GM19239 (cell line): Measurements from ENCODE around the gene SCUBE3.

Source experiments
- DNase-seq: peaks from one replicate; pipeline ENCODE4 v3.0.0; 2011; ENCODE audit warnings: low spot score; ENCODE audit not compliant: insufficient read length
- FAIRE-seq: peaks from 2 replicates; lab custom pipeline; 2011; peaks lifted over from hg19 to GRCh38; lab: Jason Lieb, UNC

The SCUBE3 gene

DNA sequence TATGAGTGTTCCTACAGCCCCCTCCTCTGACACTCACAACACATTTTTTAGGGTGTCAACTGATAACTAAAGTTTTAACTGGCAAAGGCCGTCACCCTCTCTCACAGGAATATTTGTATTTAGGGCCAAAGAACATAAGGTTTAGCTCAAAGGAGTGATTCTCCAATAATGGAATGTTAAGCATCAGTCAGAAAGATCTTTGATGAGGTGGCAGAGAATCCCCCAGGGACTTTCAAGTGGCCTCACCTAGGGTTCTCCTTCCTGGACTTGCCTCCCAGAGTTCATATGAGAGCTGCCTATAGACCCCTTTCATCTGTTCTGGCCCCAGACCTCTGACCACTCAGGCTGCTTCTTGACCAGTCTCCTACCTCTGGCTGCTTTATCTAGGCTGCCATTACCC is 7.4 kb upstream of the SCUBE3 start:
- no peak for DNase-seq
- FAIRE-seq = no peak

- no peak for DNase-seq
- no peak for FAIRE-seq
These were observed 5.3 kb upstream of the SCUBE3 start for GRCh38 chr6:35208419-35208818.

DNA sequence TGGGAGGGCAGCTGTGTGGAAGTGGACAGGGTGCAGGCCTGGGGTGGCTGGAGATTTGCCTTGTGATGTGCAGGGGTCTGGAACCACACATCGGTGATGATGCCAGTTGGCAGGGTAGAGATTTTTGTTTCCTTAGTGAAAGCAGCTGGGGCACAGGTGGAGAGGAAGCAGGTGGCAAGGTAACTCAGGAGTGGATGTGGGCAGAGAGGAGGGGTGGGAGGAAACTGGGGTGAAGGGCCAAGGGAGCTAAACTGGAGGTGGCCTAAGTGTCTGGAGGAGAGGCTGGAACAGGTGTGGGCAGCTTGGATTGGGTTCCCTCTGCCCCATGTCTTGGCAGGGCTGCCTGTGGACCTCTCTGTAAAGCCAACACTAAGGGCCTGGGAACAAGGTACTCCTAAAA is 4.7 kb upstream of the SCUBE3 start:
- FAIRE-seq (no peak), DNase-seq (no peak)

DNA sequence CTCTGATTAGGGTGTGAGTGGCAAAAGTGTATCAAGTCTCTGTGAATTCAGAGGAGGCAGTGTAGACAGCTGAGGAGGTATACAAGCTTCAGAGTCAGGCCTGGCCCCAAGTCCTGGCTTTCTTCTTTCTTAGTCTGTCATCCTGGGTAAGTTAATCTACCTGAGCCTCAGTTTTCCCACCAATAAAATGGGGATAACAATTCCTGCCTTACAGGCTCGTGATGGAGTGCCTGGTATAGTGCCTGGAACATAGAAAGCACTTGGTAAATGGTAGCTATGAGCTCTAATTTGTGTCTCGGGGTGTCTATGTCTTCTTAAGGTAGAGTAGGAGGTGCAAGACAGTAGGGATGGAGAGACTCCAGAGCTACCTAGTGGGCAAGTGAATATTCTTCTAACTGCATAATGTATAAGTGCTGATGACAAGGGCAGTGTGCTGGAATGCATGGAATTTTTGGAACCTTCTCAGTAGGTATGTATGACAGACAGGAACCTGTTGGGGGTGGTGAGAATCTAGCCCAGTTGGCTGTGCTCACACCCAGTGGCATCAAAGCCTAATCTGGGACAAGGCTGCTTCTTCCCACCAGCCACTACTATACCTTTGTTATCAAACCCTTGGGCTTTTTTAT is 4.0 kb upstream of the SCUBE3 start:
- DNase-seq (no peak), FAIRE-seq (no peak)

- FAIRE-seq (no peak), DNase-seq (no peak)
These were observed 411 bp upstream of the SCUBE3 start for GRCh38 chr6:35213298-35213791.

DNA sequence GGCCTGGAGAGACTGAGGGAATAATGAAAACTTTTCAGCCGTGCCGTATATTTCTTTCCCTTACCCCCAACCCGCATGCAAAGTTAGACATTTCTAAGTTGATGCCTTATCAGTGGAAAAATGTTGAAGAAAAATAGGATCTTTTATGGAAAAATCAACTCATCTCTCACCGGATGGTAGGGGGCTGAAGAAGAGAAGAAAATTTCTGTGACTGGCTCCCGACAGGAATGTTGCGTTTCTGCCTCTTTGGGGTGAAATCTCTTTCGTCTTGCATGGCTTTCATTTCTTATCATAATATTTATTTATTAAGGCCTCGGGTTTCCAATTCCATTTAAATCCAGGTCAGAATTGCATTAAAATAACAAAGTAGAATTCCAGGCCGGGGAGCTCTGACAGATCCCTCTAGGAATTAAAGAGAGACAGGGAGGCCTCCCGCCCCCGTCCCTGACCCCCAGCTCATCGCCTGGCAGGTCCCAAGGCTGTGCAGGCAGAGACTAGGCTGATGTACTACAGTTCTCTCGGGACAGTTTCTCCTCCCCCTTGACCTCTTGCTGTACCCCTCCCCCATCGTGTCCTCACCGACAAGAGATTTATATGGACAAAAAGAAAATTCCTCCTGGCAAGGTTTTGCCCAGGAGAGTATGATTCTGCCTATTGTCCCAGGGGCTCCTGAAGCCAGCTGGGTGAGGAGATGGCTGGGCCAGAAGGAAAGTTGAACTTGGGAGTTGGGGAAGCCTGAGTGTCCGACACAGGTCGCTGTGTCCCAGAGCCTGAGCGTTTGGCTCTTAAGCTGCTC is 1.3 kb downstream of the SCUBE3 start:
- no peak for DNase-seq
- FAIRE-seq = no peak

- FAIRE-seq = no peak
- no peak for DNase-seq
These were observed 2.1 kb downstream of the SCUBE3 start for GRCh38 chr6:35215665-35216411.

DNA sequence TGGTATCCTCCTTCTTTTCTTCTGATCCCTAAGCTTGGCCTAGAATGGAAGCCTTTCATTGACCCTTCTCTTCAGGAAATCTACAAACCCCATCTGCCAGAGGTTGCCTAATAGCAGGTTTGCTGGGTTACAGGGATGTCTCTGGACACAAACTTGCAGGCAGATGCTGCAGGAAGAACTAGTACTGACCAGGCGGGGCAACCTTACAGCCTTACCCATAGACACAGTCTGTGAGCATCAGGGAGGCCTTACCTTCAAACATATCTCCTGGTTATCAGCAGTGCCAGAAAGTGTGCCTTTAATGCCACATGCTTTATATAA is 2.6 kb downstream of the SCUBE3 start:
- DNase-seq (no peak), FAIRE-seq (no peak)

DNA sequence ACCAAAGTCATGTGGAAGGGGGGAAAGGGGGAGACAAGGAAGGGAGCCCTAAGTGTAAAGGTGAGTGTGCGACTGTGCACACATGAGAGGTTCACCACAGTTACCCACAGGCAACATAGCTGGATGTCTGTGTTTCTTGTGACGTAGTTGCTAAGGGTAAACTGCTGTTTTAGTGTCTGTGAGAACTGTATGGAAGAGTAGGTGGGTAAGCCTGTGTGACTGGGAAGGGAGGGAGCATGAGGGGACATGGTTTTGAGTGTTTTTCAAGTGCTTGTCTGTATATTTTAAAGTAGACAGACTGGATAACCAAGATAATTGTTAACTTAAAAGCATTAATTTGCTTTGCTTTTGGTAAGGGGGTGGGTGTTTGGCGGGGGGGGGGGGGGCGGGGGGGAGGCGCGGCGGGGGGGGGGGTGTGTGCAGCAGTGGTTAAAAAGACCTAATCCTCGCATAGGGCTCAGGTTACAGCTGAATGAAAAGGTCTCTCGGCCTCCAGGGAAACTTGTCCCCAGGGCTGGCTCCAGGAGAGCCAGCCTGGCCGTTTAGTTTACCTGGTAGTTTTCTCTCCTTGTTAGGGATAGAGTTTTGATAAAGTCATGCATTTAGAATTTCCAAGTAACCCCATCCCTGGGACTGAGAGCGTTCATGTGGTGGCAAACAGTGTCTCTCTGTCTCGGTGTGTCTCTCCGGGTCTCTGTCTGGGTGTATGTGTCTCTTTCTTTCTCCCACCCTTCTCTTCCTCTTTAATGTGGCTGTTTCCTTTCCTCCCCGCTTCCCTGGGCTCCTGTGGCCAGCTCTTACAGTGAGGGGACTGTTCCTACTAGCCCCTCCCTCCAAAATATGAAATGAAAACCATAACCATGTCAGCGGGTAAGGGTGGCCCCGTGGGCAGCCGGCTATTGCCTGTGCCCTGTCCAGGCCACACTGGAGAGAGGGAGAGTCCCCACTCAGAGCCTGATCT is 3.4 kb downstream of the SCUBE3 start:
- FAIRE-seq = no peak
- no peak for DNase-seq

- no peak for FAIRE-seq
These were observed 4.3 kb downstream of the SCUBE3 start for GRCh38 chr6:35218021-35218420.

GRCh38 chr6:35218456-35218855 is 4.7 kb downstream of the SCUBE3 start:
- DNase-seq = no peak
- no peak for FAIRE-seq

More at GRCh38 chr6:35218021-35218420, 4.3 kb downstream of the SCUBE3 start:
- DNase-seq = no peak

GRCh38 chr6:35219683-35220326 is 6.0 kb downstream of the SCUBE3 start:
- DNase-seq (no peak), FAIRE-seq (no peak)

GRCh38 chr6:35220711-35221110 is 7.0 kb downstream of the SCUBE3 start:
- FAIRE-seq = no peak
- DNase-seq = no peak

DNA sequence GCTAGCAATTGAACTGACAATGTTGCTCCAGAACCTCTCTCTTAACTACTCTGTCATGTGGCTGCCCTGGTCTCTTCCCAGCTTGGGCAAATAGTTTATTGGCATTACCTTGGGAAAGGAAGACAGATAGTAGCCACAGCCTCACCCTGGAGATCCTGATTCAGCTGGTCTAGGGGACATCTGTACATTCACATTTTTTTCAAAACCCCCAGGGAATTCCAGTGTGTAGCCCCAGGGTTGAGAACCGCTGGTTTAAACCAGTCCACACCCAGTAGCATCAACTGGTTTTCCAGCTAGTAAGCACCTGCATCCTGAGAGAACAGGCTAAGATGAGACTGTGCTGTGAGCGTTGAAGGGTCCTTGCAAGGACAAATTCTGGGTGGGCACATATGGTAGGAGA is 9.6 kb downstream of the SCUBE3 start:
- DNase-seq (no peak), FAIRE-seq (no peak)

DNA sequence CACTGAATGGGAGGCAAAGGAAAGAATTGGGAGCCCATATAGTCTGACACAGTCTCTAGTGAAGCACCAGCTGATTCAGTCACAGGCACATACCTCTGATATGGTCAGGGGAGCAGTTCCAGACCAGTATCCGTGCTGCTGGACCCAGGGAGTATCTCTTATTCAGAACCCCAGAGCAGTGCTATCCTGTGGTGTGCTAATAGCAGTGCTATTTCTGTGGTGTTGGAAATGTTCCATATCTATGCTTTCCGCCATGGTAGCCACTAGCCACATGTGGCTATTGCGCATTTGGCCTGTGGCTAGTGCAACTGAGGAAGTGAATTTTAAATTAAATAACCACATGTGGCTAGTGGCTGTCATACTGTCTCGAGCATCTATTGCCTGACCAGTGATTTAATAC is 11.0 kb downstream of the SCUBE3 start:
- DNase-seq = no peak
- FAIRE-seq = no peak

DNA sequence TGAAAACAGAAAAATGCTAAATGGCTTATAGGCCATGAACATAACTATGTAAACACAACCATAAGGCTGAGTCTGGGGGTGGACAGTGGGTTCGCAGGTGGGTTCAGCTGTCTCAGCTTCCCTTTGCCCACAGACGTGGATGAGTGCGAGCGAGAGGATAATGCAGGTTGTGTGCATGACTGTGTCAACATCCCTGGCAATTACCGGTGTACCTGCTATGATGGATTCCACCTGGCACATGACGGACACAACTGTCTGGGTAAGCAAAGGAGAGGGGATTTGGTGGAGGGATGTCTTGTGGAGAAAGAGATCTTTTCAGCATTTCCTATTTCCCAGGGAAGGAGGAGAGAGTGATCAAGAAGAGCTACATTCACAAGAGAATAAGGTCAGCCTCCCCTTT is 14.7 kb downstream of the SCUBE3 start:
- no peak for DNase-seq
- FAIRE-seq = no peak

DNA sequence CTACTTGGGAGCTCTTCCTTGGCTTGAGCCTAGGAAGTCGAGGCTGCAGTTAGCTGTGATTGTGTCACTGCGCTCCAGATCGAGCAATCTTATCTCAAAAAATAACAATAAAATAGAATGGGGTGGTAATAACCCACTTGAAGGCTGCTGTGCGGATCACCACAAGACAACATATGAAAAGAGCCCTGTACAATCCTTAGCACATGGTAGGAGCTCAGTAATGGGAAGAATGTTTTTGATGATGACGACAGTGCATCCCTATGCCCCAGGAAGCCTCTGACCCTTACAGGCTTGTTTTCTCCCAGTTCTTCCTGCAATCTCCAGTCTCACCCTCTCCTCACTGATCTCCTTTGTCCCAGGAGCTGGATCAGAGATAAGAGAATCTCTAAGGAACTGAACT is 15.5 kb downstream of the SCUBE3 start:
- DNase-seq = no peak
- no peak for FAIRE-seq

DNA sequence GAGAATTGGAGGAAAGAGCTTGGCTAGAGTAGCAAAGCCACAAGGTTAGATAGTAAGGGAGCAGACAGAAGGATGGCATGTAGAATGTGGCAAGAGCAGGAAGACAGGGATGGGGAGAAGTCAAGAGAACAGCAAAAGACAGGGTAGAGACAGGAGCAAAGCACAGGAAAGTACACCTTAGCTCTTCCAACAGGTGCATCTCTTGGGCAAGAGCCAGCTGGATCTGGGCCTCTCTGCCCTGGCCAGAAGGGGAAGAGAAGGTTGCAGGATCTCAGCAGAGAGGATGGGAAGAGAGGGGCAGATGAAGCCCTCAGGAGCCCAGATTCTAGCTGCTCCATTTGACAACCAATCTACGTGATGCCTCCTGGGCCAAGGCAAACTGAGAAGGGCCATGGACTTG is 16.7 kb downstream of the SCUBE3 start:
- no peak for DNase-seq
- no peak for FAIRE-seq

DNA sequence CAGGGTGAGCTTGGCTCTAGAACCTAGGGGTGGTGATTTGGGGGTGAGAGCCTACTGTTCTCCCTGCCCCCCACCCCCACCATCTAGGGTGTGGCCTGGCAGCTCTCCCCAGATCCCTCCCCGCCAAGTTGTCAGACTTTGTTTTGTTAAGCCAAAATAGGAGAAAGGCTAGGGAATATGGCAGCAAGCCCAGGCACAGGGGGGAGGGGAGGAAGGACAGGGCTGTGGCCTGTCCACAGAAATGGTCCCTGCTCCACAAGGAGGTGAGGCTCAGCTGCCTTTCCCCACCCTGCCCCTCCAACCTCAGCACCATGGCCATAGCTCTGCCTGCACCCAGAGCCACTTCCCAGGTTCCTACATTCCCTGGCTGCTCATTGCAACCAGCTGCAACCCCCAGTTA is 17.2 kb downstream of the SCUBE3 start:
- FAIRE-seq = no peak
- no peak for DNase-seq

DNA sequence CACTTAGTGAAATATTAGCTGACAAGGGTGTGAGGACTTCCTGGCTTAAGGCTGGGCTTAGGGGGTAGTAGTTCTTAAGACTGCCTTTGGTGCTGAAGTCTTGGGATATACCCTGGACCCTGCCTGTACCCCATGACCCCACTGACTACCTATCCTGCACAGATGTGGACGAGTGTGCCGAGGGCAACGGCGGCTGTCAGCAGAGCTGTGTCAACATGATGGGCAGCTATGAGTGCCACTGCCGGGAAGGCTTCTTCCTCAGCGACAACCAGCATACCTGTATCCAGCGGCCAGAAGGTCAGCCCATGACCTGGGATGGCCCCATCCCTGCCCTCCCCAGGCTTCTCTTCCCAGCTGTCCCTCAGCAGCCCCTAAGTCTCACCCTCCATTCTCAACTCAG is 17.8 kb downstream of the SCUBE3 start:
- DNase-seq (no peak), FAIRE-seq (no peak)
